Transverse colon (tissue), 3 donors: ENCODE data around the gene SSU72.

Experiments used
- CTCF ChIP-seq, 5 experiments: fragments of 200-600 bp in 3 of 5; fragments of 450-650 bp in 2 of 5; sonication (generic) in 3 of 5; IDR thresholded peaks; 1 replicate in 2 of 5; 2 replicates in 3 of 5; pipeline ENCODE4 v1.5.1; 2016 to 2017; ENCODE audit warnings: antibody characterized with exemption in 5 of 5, inconsistent platforms in 3 of 5, mild to moderate bottlenecking in 2 of 5, moderate library complexity in 1 of 5
- EP300 ChIP-seq: sonication (generic); formaldehyde crosslinking; IDR thresholded peaks from one replicate; pipeline ENCODE4 v1.6.1; 2017; ENCODE audit warnings: antibody characterized with exemption, low read depth
- POLR2A ChIP-seq: fragments of 450-650 bp; IDR thresholded peaks from one replicate; pipeline ENCODE4 v1.6.1; 2016; ENCODE audit warnings: antibody characterized with exemption, mild to moderate bottlenecking, moderate library complexity

DNA sequence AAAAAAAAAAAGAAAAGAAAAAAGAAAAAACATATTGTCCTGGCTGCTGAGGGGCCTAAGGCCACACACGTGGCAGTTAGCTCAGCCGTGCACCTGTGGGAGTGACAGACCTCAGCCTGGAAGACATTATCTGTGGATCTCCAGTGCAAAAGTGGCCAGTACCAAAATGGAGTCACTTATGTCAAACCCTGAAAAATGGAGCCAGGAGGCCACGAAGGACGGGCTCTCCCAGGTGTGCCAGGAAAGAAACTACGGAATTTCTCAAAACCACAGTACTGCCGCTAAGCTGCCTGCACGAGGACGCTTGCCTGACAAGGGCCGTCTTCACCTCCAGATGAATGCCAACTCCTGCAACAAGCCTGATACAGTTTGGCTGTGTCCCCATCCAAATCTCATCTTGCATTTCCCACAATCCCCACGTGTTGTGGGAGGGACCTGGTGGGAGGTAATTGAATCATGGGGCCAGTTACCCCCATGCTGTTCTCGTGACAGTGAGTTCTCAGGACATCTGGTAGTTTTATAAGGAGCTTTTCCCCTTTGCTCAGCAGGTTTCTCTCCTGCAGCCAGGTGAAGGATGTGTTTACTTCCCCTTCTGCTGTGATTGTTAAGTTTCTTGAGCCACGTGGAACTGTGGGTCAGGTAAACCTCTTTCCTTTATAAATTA lies 35.3 kb upstream of the SSU72 start:
- TF ChIP-seq CTCF (IDR thresholded peaks at IDR 0.05) = no peak
- no peak for TF ChIP-seq POLR2A
- TF ChIP-seq EP300 = no peak
